ENCODE data around the gene LHFPL6.

LHFPL6 gene

DNA sequence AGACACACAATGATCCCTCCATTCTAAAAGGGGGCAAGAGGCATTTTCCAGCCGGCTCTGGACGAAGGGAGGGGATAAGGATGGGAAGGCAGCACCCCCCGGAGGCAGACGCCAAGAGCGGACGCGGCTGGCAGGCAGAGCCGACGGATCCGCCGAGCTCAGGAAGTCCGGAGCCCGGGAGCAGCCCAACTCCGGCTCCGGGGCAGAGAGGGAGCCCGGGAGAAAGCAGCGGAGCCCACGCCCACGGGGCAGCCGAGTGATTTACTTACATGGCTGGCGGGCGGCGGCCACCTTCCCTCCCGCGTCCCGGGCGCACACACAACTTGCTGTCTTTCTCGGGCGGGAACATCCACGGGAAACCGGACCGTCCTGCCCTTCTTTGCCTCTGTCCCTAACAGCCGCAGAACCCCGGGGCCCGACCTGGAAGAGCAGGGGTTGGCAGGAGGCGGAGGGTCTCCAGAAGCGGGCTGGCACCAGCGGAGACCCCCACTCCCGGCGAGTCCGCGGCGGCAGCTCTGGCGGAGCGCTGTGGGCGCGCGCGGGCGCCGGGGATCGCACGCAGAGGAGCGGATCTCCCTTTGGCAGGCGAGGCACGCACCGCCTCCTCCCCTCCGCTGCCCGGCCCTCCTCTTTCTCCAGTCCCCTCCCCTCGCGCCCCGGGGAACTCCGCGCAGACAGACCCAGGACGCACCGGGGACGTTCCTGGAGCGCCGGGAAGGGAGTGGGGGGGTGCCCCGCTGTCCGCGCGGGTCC, at the start of gene LHFPL6:
Gene LHFPL6, minus strand, starts transcription at position 580 of the 753 bp plus-strand sequence.
- peak; percentile 9 to 12 for DNase-seq (ENCODE audit: low read depth in 2 of 2)

DNA sequence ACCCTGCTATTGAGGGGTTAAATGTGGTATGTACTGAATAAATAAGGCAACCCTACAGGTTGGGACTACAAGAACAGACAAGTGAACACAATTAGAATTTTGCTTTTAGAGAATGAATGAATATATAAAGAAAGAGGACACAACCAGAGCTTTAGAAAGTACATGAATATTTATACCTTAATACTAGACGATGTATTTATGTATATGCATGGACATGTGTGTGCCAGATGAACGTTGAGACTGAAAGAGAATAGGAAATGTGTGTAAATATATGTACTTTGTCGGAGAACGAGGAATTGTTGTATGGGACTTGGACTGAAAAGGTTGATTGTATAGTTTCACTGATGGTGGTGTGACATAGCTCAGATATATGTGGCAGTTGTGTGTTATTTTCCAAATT, 43.1 kb upstream of the LHFPL6 start:
- no peak for DNase-seq (ENCODE audit: low read depth in 2 of 2)

DNA sequence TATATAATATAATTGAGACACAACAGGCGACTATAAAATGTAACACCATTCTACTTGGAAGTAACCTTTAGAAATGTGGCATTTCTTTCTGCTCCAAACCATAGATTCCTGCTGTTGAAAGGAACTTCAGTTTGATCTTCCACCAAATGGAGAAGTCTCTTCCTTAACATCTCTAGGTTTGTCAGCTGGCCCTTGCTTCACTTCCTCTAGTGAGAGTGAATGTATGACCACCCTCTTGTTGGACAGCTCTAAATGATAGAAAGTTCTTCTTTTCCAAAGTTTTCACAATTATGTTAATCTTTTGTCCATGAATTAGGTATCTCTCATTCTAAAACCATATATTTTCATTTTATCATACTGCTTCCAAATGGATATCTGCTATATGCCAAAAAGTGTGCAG, 38.7 kb upstream of the LHFPL6 start:
- no peak for DNase-seq (ENCODE audit: low read depth in 2 of 2)

DNA sequence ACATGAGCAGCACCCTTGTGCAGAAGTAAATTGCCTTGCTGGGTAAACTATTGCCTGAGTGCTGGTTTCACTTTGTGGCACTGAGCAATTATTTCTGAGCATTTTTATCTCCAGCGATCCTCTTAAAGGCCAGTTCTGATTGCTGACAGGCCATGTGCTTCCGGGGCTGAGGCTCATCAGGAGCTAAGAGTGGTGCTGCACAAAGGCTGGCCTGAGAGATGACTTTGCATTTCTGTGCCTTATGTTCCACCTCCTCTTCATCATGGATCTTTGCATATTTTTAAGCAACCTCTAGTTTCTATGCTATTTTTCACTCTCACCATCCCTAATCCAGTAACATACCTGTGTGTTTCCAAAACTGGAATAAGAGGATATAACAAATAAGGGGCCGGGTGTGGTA, 34.9 kb upstream of the LHFPL6 start:
- no peak for DNase-seq (ENCODE audit: low read depth in 2 of 2)

DNA sequence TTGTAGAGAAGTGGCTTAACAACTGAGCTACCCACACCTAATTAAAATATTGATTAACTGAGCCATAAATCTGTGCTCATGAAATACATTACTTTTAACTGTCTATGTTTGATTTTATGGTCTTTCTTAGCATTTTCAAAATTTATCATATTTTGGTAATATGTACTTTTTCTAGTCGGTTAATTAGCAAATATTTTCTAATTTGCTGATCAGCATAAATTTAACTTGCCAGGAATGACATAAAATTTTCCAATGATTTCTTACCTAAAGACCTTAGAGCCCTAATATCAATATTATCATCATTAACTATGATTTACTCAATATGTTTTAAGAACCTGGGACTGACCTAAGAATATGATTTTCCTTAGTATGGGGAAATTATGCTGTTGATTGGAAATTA, 32.6 kb upstream of the LHFPL6 start:
- no peak for DNase-seq (ENCODE audit: low read depth in 2 of 2)

DNA sequence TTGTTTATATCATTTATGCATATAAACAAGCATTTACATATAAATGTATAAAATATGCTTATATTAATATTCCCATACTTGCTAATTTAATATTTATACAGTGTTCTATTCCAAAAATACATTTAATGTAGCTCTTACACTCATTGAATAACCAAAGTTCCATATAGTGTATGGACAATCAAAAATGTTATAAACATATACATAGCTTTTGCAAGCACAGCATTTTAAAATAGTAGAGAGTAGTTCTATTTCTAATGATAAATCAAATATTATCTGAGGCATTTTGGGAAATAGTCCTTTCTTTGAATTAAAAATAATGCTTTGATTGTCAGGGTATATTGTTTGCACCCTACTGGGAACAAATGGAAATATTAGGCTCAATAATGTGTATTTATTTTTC, 30.0 kb upstream of the LHFPL6 start:
- DNase-seq (ENCODE audit: low read depth in 2 of 2) = no peak

DNA sequence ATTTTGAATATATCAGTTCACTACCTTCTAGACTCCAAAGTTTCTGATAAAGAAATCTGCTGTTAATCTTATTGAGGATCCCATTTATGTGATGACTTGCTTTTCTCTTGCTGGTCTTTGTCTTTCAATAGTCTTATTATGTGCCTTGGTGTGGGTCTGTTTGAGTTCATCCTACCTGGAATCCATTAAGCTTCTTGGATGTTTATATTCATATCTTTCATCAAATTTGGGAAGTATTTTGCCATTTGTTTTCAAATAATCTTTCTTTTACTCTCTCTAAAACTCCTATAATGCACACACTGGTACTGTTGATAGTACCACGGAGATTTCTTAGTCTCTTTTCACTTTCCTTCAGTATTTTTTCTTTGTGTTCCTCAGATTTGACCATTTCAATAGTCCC, 28.3 kb upstream of the LHFPL6 start:
- DNase-seq (ENCODE audit: low read depth in 2 of 2) = no peak

DNA sequence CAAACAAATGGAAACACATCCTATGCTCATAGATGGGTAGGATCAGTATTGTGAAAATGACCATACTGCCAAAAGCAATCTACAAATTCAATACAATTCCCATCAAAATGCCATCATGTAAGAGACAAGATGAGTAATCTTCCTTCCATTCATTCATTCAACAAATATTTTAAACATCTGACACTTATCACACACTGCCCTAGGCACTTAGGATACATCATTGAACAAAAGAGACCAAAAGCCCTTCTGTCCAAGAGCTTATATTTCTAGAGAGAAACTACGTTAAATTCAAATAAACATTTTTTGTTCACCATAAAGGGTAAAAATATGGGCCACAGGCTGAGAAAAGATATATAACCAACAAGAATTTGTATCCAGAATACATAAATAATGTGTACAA, 20.5 kb upstream of the LHFPL6 start:
- no peak for DNase-seq (ENCODE audit: low read depth in 2 of 2)

DNA sequence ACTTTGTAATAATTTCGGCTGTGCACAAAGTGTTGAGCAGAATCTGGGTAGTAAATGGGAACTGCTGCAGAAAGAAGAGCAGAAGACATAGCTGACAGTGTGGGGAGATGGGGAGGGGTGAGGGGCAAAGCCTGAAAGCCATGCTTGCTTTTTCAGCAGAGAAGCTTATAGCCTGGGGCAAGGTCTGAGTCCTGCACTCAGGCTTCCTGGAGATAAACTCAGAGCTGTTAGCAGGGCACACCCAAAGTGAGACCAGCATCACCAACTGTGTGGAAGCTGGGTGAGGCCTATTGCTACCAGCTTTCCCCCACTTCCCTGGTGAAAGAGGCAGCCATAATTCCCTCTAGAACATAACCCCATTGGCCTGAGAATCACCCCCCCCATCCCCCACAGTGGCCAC, 15.6 kb upstream of the LHFPL6 start:
- DNase-seq (ENCODE audit: low read depth in 2 of 2) = no peak

DNA sequence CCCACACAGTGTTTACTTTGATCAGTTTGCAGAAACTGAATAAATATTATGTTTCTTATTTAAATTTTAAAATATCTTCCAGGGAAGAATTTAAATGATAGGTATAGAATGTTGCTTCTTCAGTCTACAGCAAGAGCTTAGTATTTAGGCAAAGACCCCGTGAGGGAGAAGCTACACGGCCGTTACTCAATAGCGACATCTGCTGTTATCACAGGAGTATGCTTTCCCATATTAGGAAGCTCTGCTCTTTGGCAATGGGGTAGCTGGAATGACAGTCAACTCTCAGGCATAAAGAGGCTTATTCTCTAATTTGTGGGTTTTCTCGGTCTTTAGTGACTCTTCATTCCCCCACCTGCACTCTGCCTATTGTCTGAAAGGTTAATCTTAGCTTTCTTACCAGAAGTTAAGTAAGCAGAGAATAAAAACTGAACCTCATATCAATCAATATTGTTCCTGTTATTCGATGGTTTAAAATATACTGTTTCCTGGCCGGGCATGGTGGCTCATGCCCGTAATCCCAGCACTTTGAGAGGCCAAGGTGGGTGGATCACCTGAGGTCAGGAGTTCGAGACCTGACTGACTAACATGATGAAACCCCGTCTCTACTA, 13.2 kb upstream of the LHFPL6 start:
- no peak for DNase-seq (ENCODE audit: low read depth in 2 of 2)

DNA sequence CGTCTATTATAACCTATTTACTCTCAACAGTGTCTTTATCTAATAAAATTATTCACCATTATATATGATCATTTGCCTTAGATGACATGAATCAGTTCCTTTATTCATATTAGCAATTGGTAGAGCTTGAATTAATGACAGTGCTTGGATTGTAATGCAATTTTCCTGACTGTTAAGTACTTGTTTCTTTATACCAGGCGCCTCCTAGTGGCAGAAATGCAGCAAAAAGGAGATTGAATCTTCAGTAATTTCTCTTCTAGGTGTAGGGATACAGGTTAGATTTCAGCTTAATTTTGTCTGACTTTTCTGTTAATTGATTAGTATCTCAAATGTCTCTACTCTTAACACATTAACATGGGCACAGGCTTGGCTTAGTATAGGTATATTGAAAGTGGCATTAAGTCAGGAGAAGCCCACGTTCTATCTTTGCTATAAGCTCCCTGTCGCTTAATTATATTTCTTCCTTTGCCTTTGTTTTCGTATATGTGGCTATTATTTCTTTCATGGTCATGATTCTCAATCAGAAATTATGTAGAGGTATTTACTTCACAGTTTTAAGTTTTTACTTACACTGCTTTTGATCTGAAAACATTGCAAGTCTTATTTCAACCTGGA, 9.1 kb upstream of the LHFPL6 start:
- peak in 1 of 2 donors; percentile 19 for DNase-seq (ENCODE audit: low read depth in 2 of 2)

DNA sequence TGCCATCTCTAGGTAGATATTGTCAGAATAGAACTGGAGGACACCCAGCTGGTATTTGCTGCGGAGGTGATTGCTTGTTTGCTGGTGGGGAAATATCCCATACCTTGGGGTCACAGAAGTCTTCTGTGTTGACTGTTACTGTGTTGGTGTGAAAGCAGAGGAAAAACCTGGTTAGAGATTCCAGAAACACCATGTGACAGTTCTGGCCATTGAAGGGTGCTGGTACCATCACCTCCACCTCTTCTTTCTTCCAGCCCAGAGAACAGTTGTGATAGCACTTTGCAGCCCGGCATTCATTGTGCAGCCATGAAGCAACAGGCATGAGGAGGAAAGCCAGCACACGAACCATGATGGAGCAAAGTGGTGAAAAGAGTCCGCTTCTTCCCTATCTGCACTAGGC, 4.9 kb upstream of the LHFPL6 start:
- DNase-seq (ENCODE audit: low read depth in 2 of 2) = no peak

DNA sequence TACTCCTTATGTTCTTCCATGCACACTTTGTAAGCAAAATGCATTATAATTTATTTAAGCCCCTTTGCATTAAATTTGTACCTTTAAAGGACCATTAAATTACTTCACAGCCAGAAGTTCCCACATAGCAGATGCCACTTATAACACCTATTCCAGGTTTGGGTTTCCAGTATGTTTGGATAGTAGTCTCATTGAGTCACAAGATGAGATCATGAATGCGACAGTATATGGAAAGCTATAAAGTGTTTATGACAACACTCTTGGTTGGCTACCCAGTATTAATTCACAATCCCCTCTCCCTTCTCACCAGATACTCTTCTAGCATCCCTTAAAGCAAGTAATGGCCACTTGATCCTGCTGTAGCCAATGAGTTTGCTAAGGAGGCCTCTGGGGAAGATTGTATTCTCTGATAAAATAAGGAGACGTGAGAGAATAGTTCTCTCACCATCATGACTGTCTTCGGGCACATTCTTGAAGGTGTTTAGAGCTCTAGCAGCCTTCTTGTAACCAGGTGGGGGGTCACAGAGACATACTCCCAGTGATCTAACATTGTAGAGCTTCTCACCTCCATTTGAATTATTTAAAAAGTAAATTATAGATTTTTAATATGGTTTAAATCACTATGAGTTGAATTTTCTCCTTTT, 2.8 kb upstream of the LHFPL6 start:
- DNase-seq (ENCODE audit: low read depth in 2 of 2) = no peak

DNA sequence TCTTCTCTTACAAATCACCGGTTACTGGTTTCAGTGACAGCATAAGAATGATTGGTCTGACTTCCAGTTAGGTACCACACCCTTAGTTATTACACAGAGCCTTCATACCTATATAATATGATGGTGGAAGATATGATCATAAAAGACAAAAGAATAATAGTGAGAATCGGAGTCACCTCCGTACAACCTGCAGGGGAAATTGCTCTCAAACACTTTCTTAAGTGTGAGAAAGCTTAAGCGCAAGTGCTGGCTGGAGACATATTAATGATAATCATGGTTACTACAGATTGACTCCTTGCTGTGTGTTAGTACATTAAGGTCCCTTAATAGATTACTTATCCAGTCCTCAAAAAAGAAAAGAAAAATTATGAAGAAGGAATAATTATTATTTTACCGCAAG, 1.8 kb upstream of the LHFPL6 start:
- no peak for DNase-seq (ENCODE audit: low read depth in 2 of 2)

DNA sequence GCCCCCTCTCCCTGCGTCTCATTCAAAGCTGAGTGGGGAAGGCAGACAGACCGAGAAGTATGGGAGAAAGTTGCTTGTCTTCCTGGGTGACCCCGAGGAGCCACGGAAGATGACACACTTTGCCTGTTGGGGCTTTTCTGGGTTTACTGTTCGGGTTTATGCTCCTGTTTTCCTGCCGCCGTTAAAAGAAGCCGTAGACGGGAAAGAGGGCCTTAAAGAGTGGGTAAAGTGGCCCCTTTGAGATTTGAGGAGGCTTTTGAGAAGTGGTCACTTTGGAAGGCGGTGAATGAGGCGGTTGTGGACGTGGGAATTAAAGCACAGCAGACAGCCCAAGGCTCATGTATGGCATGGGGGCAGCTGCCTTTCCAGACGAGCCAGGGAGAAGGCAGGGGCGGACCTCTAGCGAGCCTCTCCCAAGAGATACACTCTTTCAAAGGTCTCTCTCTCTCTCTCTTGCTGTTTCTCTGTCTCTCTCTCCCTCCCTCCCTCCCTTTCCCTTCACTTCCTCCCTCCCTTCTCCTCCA, 493 bp upstream of the LHFPL6 start:
- no peak for DNase-seq (ENCODE audit: low read depth in 2 of 2)

DNA sequence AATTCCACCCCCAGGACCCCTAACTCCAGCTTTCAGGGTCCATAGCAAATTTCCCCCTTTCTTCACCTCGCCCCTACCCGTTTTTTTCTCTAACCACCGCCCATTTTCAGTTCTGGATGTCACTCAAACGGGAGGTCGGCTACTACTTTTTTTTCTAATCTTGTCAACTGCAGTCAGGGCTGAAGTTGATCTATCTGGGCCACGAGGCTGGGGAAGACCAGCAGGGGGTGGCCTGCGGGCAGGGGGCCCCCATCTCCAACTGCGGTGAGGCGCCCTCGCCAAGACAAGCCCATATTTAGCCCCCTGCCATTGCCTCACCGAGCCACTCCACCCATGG, 748 bp downstream of the LHFPL6 start:
- no peak for DNase-seq (ENCODE audit: low read depth in 2 of 2)

DNA sequence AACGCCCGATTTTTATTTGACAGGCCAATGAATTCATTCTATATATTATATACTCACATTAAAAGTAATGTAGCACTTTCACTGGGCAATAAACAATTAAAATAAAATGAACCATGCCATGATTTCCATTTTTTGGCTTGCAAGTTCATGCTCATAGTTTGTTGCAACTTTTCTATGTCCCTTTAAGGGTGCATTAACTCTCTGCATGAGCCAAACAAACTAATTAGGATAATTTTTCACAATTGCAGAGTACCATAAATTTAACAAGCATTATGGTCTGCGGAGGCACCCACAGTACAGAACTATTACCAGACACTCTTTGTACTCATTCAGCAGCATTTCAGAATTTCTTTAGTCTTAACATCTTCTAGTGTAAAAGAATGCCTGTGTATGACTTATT, 1.4 kb downstream of the LHFPL6 start:
- no peak for DNase-seq (ENCODE audit: low read depth in 2 of 2)

DNA sequence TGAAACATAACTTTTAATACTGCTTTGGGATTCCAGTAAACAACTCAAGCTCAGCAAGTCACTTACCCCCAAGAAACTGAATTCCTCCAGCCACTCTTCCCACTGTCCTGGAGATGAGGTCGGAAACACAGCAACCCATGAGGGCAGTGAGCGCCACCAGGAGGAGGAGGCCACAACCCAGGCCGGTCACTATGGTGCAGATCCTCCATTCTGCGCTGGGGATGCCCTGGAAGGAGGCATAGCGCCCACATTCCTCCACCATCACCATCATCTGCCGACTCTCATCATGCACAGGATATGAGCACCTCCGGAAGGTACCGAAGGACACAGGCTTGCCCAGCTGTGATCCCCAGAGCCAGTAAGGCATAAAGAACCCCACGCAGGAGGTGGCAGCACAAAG, 2.2 kb downstream of the LHFPL6 start:
- DNase-seq (ENCODE audit: low read depth in 2 of 2) = no peak

DNA sequence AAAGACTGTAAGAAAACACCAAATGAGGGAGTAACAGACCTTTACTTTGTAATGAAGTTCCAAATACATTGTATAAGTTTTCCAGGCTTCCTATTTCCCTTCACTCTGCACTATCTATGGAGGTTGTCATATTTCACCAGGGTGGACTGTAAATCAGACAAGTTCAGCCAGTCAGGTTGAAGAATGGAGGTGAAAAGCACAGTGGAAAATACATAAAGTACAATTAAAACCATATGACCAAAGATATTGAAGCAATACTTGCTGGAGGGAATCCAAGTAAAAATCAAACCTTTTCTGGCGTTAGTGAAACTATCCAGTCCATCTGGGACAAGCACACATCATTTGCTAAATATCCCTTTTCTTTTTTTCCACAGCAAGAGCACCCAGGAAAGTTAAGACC, 3.2 kb downstream of the LHFPL6 start:
- no peak for DNase-seq (ENCODE audit: low read depth in 2 of 2)

DNA sequence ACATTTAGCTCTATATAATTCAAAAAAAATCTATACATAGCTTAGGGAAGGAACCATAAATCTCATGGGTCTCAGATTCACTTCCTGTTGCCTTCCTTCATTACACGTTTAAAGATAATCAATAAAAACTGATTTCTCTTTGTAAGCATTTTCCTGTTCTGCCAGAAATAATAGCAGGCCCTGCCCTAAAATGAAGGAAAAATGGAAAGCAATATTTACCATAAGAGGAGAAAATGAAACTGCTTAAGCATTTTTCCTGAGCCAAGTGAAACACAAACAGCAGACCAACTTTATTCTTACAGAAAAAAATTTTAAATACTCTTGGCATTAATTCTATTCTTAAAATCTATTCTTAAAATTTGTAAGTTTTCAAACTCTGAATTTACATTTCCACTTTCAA, 4.0 kb downstream of the LHFPL6 start:
- DNase-seq (ENCODE audit: low read depth in 2 of 2) = no peak

DNA sequence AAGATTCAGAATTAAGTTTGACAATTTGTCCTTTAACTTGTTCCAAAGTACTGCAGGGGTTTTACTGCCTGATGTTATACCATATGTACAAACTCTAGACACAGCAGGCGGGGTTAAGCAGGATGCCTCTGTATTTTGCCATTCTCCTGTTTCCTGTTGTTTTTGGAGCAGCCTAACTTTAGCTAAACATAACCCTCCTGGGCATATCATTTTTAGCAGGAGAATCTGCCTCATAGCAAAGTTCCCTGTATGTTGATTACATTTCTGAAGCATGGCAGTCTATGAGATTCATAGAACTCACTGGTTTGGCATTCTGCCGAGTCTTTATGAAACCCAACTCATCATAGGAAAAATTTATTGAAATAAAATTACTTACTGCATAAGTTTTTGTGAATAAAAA, 5.2 kb downstream of the LHFPL6 start:
- no peak for DNase-seq (ENCODE audit: low read depth in 2 of 2)

DNA sequence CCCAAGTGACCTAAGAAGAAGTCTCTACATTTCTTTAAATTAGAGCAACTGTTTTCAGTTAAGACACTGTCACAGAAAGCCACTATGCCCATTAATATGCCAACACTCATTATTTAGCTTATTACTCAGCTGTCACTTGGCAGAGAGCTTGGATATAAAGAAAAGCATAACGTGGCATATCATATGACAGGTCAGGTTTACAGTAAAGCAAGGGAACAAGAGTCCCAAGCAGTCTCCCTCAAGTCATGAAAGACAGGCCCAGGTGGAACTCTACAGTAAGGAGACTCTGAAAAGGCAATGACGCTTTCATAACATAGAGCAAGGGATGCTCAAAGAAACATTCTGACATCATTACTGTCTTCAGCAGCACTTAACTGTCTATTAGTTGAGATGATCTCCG, 6.3 kb downstream of the LHFPL6 start:
- no peak for DNase-seq (ENCODE audit: low read depth in 2 of 2)

DNA sequence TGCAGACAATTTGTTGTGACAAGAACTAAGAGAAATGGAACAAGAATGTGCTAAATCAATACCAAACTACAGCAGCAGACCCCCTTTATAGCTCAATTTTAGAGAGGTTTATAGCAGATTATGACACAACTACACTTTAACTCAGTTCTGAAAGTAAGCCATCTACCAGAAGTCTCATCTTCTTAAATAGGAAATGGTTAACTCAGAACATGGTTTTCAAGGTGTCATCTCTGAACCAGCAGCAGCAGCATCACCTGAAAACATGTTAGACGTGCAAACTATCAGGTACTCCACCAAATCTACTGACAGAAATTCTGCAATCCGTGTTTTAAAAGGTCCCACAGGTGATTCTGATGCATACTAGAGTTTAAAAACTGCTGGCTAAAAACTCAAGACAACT, 6.8 kb downstream of the LHFPL6 start:
- no peak for DNase-seq (ENCODE audit: low read depth in 2 of 2)
